GM21528 (cell line): ENCODE measurements around the gene MEMO1.
"Not testable (repeated sequence)": the region's sequence is repeated elsewhere in the genome, so short reads cannot be mapped to it uniquely, and the experiment has no call there.

Experiments used
- ATAC-seq: cut with Tn5 transposase; IDR thresholded peaks from one replicate; pipeline ENCODE4 v1.9.1; 2021; ENCODE audit warnings: mild to moderate bottlenecking, moderate library complexity; ENCODE audit not compliant: unreplicated experiment, low FRiP score

Gene MEMO1

GRCh38 chr2:31859959-31860358, 150.8 kb downstream of the MEMO1 start:
- no peak for ATAC-seq

- ATAC-seq, result no peak
Measured at GRCh38 chr2:31853521-31853920, 157.3 kb downstream of the MEMO1 start.

- ATAC-seq, result not testable (repeated sequence)
Measured at GRCh38 chr2:31842150-31842549, 168.7 kb downstream of the MEMO1 start.

GRCh38 chr2:31835450-31835849, 175.4 kb downstream of the MEMO1 start:
- ATAC-seq, result no peak

GRCh38 chr2:31832363-31832762, 178.4 kb downstream of the MEMO1 start:
- no peak for ATAC-seq

GRCh38 chr2:31831585-31831984, 179.2 kb downstream of the MEMO1 start:
- no peak for ATAC-seq

GRCh38 chr2:31828891-31829290, 181.9 kb downstream of the MEMO1 start:
- ATAC-seq, result no peak

- no peak for ATAC-seq
Measured at GRCh38 chr2:31823558-31823957, 187.2 kb downstream of the MEMO1 start.

- no peak for ATAC-seq
Measured at GRCh38 chr2:31822587-31822986, 188.2 kb downstream of the MEMO1 start.
